Hindlimb muscle (tissue), 1 donor: ENCODE data around the gene SCAMP4. TPM values are rescaled to one million over a fixed set of nuclear protein-coding genes. Genes with fewer than 3 reads are reported as not detected.

Source experiments
- DNase-seq: peaks from one replicate; pipeline ENCODE4 v3.0.0-alpha.2; 2013
- polyA plus RNA-seq: library from polyadenylated mRNA; unstranded; fragments of 120-200 nt; gene quantifications from one replicate; pipeline ENCODE4 v1.2.1, GENCODE V29; 2013; ENCODE audit not compliant: insufficient read length

Gene SCAMP4
- polyA plus RNA-seq: 32.5 TPM

- peak; percentile 99 for DNase-seq
Measured at GRCh38 chr19:1905110-1905862, at the start of gene SCAMP4, which contains the start of gene ADAT3. Gene SCAMP4 (plus strand): TSS chr19:1905399. CDS start chr19:1915020, 9,621 bp downstream. Gene ADAT3 (plus strand): TSS chr19:1905399. CDS start chr19:1912048, 6,649 bp downstream.

- DNase-seq: no peak
Measured at GRCh38 chr19:1855828-1856255, 49.4 kb upstream of the SCAMP4 start.

GRCh38 chr19:1856345-1856697 is 48.9 kb upstream of the SCAMP4 start:
- no peak for DNase-seq

- no peak for DNase-seq
Measured at GRCh38 chr19:1856698-1857603, 48.2 kb upstream of the SCAMP4 start.

GRCh38 chr19:1857648-1858326 is 47.4 kb upstream of the SCAMP4 start:
- DNase-seq: no peak

- DNase-seq: no peak
Measured at GRCh38 chr19:1858412-1859081, 46.7 kb upstream of the SCAMP4 start.

- no peak for DNase-seq
Measured at GRCh38 chr19:1859331-1859781, 45.8 kb upstream of the SCAMP4 start.

- peak; percentile 76 for DNase-seq
Measured at GRCh38 chr19:1860042-1860775, 45.0 kb upstream of the SCAMP4 start.

- DNase-seq: no peak
Measured at GRCh38 chr19:1860821-1861598, 44.2 kb upstream of the SCAMP4 start.

GRCh38 chr19:1861599-1862031 is 43.6 kb upstream of the SCAMP4 start:
- DNase-seq: no peak

GRCh38 chr19:1862068-1862423 is 43.2 kb upstream of the SCAMP4 start:
- no peak for DNase-seq

GRCh38 chr19:1862424-1863327 is 42.5 kb upstream of the SCAMP4 start:
- DNase-seq: no peak

GRCh38 chr19:1863328-1863637 is 41.9 kb upstream of the SCAMP4 start, which contains the start of gene KLF16:
Gene KLF16 (minus strand): TSS chr19:1863579. CDS start chr19:1863497, 82 bp downstream.
- no peak for DNase-seq

- DNase-seq: peak; percentile 93
Measured at GRCh38 chr19:1863638-1864479, 41.3 kb upstream of the SCAMP4 start.

- peak; percentile 76 for DNase-seq
Measured at GRCh38 chr19:1864480-1865171, 40.6 kb upstream of the SCAMP4 start.

- no peak for DNase-seq
Measured at GRCh38 chr19:1865172-1866010, 39.8 kb upstream of the SCAMP4 start.
